Esophagus muscularis mucosa (tissue), 4 donors: ENCODE results near the gene GMEB2. TPM values are rescaled to one million over a fixed set of nuclear protein-coding genes. Genes with fewer than 3 reads are reported as not detected.

Experiments used
- DNase-seq: peaks from one replicate; pipeline ENCODE4 v3.0.0-alpha.2; 2017; ENCODE audit errors: extremely low spot score
- H3K27ac ChIP-seq, 4 donors: fragments of 200-600 bp; sonication (generic); replicated peaks in 1 of 4; 1 replicate in 3 of 4; 2 replicates in 1 of 4; pipeline ENCODE4 v1.5.1; 2016 to 2019; ENCODE audit warnings: mild to moderate bottlenecking in 1 of 4
- H3K27me3 ChIP-seq, 4 donors: fragments of 200-600 bp; sonication (generic); one replicate each; pipeline versions ENCODE4 v1.5.1 to v1.6.0; 2016 to 2019
- H3K36me3 ChIP-seq, 4 donors: fragments of 200-600 bp; sonication (generic); one replicate each; pipeline ENCODE4 v1.5.1; 2016 to 2019
- H3K4me1 ChIP-seq, 4 donors: fragments of 200-600 bp; sonication (generic); one replicate each; pipeline ENCODE4 v1.5.1; 2016 to 2019
- H3K4me3 ChIP-seq, 4 donors: fragments of 200-600 bp; sonication (generic); 1 replicate in 2 of 4; 2 replicates in 2 of 4; pipeline ENCODE4 v1.5.1; 2016 to 2019; ENCODE audit warnings: mild to moderate bottlenecking in 4 of 4, moderate library complexity in 1 of 4
- H3K9me3 ChIP-seq, 4 donors: fragments of 200-600 bp; sonication (generic); 1 replicate in 3 of 4; 2 replicates in 1 of 4; pipeline ENCODE4 v1.5.1; 2016 to 2019
- EP300 ChIP-seq: sonication (generic); formaldehyde crosslinking; IDR thresholded peaks from one replicate; pipeline ENCODE4 v1.6.1; 2017; ENCODE audit warnings: antibody characterized with exemption
- POLR2A ChIP-seq: fragments of 450-650 bp; IDR thresholded peaks from one replicate; pipeline ENCODE4 v1.6.1; 2017; ENCODE audit warnings: antibody characterized with exemption, moderate library complexity, mild to moderate bottlenecking, low read depth
- POLR2AphosphoS5 ChIP-seq, 2 donors: sonication (generic); formaldehyde crosslinking; IDR thresholded peaks; one replicate each; pipeline ENCODE4 v1.6.1; 2017; ENCODE audit warnings: antibody characterized with exemption in 2 of 2
- WGBS: methylation state at CpG from one replicate; pipeline ENCODE4 v1.1.5; 2018; 5-methylcytosine and 5-hydroxymethylcytosine counted together
- intact Hi-C: fragments of 100-400 bp; cut with DNase I; formaldehyde crosslinking; loops from one replicate; pipeline ENCODE4 v1.15.1; 2023
- total RNA-seq, 4 donors: library from RNA; depleted of rRNA; stranded (reverse); fragments of >200 nt; gene quantifications; one replicate each; pipeline versions ENCODE4 v1.1.0 to v1.2.1, GENCODE V29; 2016
- TF ChIP-seq, protein P1 (sequence below), 3 experiments: fragments of 200-600 bp in 2 of 3; fragments of 450-650 bp in 1 of 3; sonication (generic) in 2 of 3; IDR thresholded peaks; one replicate each; pipeline ENCODE4 v1.5.1; 2017 to 2019; ENCODE audit warnings: antibody characterized with exemption in 3 of 3, mild to moderate bottlenecking in 2 of 3, moderate library complexity in 1 of 3

GMEB2 gene
- total RNA-seq, 4 donors from 2014 or later = 11.1 to 19.1 (median 14.0) TPM

DNA sequence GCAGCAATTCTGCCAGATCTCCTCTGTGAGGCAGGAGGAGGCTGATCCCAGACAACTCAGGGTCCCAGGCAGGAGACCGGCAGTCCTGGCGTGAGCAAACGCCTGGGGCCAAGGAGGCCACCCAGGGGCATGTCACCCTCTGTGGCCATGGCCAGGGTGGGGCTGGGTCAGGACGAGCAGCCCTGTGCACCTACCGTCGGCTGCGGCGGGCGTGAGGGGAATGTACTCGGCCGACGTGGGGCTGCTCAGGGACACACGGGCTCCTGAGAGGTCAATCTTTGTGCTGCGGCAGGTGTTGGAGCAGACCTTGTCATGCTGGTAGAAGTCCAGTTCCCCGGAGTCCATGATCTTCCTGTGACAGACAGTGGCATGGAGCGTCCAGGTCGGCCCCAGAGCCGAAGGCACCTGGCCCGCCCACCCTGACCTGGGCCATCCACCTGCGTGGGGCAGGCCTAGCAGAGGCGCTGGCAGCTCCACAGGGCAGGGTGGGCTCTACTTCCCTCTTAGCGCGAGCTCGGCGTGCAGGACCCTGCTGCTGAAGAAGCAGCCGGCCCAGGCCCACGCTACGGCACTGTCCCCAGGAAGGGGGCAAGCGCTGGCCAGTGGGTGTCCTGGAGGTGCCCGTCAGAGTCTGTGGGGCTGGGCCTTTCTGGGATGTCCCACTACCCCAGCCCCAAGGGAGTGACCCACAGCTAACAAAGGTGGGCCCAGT, 31.3 kb downstream of the GMEB2 start:
- TF ChIP-seq, protein P1, sequence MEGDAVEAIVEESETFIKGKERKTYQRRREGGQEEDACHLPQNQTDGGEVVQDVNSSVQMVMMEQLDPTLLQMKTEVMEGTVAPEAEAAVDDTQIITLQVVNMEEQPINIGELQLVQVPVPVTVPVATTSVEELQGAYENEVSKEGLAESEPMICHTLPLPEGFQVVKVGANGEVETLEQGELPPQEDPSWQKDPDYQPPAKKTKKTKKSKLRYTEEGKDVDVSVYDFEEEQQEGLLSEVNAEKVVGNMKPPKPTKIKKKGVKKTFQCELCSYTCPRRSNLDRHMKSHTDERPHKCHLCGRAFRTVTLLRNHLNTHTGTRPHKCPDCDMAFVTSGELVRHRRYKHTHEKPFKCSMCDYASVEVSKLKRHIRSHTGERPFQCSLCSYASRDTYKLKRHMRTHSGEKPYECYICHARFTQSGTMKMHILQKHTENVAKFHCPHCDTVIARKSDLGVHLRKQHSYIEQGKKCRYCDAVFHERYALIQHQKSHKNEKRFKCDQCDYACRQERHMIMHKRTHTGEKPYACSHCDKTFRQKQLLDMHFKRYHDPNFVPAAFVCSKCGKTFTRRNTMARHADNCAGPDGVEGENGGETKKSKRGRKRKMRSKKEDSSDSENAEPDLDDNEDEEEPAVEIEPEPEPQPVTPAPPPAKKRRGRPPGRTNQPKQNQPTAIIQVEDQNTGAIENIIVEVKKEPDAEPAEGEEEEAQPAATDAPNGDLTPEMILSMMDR (IDR thresholded peaks at IDR 0.05) = no peak
- no peak for TF ChIP-seq EP300
- TF ChIP-seq POLR2A = no peak
- no peak for TF ChIP-seq POLR2AphosphoS5 (IDR thresholded peaks at IDR 0.05)
- Histone ChIP-seq H3K4me1 (peaks cover 0 to 11% (median 0%) of the 10 kb centered on the region in 4 donors), H3K36me3 (peaks cover 25 to 98% (median 90%) of the 10 kb centered on the region in 4 donors), H3K27me3 (no peaks in the 10 kb centered on the region), H3K4me3 (no peak overlapping the region), H3K9me3 (no peaks in the 10 kb centered on the region), H3K27ac (no peak overlapping the region)
- DNase-seq = no peak
- intact Hi-C loops = no loop called here
- WGBS = 98% methylated on average over 7 of the region's 30 CpGs

DNA sequence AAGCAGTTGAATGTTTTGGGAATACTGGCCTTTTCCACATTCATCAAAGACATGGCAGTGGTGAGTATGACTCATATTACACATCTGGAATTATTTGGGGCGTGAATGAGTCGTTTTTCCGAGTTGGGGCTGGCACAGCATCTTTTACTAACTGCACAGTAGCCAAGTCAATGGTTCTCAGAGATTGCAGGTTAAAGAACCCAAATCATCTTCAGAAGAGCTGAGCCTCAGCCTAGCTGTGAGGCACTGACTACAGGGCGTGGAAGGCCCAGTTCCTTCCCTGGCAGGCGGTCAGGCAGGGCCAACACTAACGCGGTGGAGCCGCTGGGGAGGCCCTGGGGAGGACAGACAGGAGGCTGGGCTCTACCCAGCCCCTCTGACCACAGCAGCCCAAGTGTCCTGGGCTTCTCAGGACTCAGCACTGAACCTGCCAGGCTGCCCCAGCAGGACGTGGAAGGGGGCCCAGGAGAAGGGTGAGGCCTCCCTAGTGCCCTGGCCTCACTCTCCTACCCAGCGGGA, 32.8 kb downstream of the GMEB2 start:
- 49% methylated on average over 4 of the region's 10 CpGs for WGBS
- TF ChIP-seq POLR2A (no peak), POLR2AphosphoS5 (IDR thresholded peaks at IDR 0.05) (peak in 1 of 2 donors; percentile 39)
- no peak for DNase-seq
- Histone ChIP-seq H3K4me3 (no peak overlapping the region), H3K4me1 (peaks cover 0 to 11% (median 0%) of the 10 kb centered on the region in 4 donors), H3K27me3 (no peaks in the 10 kb centered on the region), H3K9me3 (no peaks in the 10 kb centered on the region), H3K27ac (peak overlapping the region in 1 of 4 donors; percentile 7), H3K36me3 (peaks cover 31 to 98% (median 91%) of the 10 kb centered on the region in 4 donors)
- intact Hi-C loops = no loop called here

DNA sequence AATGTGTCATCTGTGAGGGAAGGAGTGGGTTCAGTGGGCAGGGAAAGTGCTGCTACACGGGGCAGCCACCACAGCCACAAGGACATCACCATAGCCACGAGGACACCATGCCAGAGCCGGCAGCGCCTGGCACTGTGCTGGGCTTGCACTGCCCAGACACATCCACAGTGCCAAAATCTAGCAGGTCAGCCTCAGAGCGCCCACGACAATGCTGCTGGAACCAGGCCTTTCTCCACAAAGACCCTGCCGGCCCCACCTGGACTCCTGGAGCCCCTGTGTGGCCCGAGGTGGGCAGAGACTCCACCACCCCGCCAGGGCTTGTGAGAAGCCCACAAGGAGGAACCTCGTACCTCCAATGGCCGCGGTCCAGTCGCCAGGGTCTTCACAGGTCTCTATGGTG, 34.2 kb downstream of the GMEB2 start:
- intact Hi-C loops = no loop called here
- TF ChIP-seq EP300 (no peak), POLR2A (no peak), POLR2AphosphoS5 (IDR thresholded peaks at IDR 0.05) (no peak)
- TF ChIP-seq, protein P1 (IDR thresholded peaks at IDR 0.05) = no peak
- Histone ChIP-seq H3K4me1 (peaks cover 0 to 11% (median 0%) of the 10 kb centered on the region in 4 donors), H3K27ac (no peak overlapping the region), H3K36me3 (peaks cover 30 to 98% (median 90%) of the 10 kb centered on the region in 4 donors), H3K27me3 (no peaks in the 10 kb centered on the region), H3K4me3 (no peak overlapping the region), H3K9me3 (no peaks in the 10 kb centered on the region)
- DNase-seq = no peak
- WGBS = 98% methylated on average over 10 of the region's 13 CpGs

DNA sequence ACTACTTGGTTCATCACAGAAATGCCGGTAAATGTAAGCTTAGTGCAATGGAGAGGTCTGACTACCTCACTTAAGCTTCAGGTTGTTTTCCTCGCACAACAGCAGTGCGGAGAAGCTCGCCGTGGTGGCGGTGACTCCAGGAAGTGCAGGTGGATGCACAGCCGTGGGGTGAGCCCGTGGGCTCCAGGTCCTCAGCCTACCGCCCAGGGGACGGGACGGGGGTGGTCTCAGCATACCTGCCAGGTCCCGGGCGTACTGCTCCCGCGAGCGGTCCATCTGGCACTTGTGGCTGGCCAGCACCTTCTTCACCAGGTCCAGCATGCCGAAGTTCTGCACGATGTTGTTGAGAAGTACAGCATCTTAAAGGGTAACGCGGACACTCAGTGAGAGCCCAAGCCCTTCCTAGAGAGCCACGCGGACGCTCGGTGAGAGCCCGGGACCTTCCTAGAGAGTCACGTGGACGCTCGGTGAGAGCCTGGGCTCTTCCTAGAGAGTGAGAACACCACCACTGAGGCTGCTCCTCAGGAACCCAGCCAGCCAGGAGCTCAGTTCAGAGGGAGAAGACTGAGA, 35.0 kb downstream of the GMEB2 start:
- no peak for DNase-seq
- Histone ChIP-seq H3K4me1 (peaks cover 0 to 11% (median 0%) of the 10 kb centered on the region in 4 donors), H3K4me3 (no peak overlapping the region), H3K9me3 (no peaks in the 10 kb centered on the region), H3K27ac (no peak overlapping the region), H3K36me3 (peaks cover 30 to 94% (median 87%) of the 10 kb centered on the region in 4 donors), H3K27me3 (no peaks in the 10 kb centered on the region)
- TF ChIP-seq POLR2AphosphoS5 (IDR thresholded peaks at IDR 0.05) = no peak
- TF ChIP-seq POLR2A = no peak
- TF ChIP-seq EP300 = no peak
- WGBS = 94% methylated on average over 19 of the region's 28 CpGs
- intact Hi-C loops = no loop called here

DNA sequence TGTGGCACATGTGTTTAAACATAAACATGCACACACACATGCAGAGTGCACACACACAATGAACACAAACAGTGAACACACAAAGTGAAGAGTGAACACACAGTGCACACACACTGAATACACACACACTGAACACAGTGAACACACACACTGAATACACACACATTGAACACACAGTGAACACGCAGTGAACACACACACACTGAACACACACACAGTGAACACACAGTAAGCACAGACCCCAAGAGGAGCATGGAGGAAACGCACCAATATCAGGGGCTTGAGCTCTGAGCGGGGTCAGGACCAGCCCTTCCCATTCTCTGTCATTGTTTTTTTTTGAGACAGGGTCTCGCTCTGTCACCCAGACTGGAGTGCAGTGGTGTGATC, 35.8 kb downstream of the GMEB2 start:
- Histone ChIP-seq H3K4me3 (no peak overlapping the region), H3K36me3 (peaks cover 30 to 89% (median 81%) of the 10 kb centered on the region in 4 donors), H3K27me3 (no peaks in the 10 kb centered on the region), H3K9me3 (no peaks in the 10 kb centered on the region), H3K27ac (no peak overlapping the region), H3K4me1 (peaks cover 0 to 11% (median 0%) of the 10 kb centered on the region in 4 donors)
- DNase-seq = no peak
- 92% methylated on average over 4 of the region's 4 CpGs for WGBS
- TF ChIP-seq POLR2A (no peak), EP300 (no peak), POLR2AphosphoS5 (IDR thresholded peaks at IDR 0.05) (no peak)
- TF ChIP-seq, protein P1 (IDR thresholded peaks at IDR 0.05) = no peak
- intact Hi-C loops = no loop called here
